ENCODE measurements around the gene GINM1.

The GINM1 gene

GRCh38 chr6:149566410-149567193, 427 bp downstream of the GINM1 start:
- peaks cover 9% of the 10 kb centered on the region for H3K27me3 Mint-ChIP-seq
- peak overlapping the region; percentile 88 for H3K27ac Mint-ChIP-seq
- no peaks in the 10 kb centered on the region for H3K9me3 Mint-ChIP-seq
- intact Hi-C loops (cut with micrococcal nuclease): loop anchor here (1.0 to 5.0 kb wide), 3 partner anchors 20 to 150 kb away; partner anchors contain the start of genes KATNA1 and PPIL4
- H3K4me1 Mint-ChIP-seq (ENCODE audit: low read depth): peaks cover 6% of the 10 kb centered on the region
- H3K36me3 Mint-ChIP-seq (ENCODE audit: low read depth): peaks cover 7% of the 10 kb centered on the region
- peak overlapping the region; percentile 96 for H3K4me3 Mint-ChIP-seq

- Mint-ChIP-seq H3K9me3 (no peaks in the 10 kb centered on the region), H3K27ac (peak overlapping the region; percentile 88), H3K36me3 (ENCODE audit: low read depth) (peaks cover 7% of the 10 kb centered on the region), H3K4me3 (peak overlapping the region; percentile 96), H3K27me3 (peaks cover 8% of the 10 kb centered on the region), H3K4me1 (ENCODE audit: low read depth) (peaks cover 6% of the 10 kb centered on the region)
- intact Hi-C loops (cut with micrococcal nuclease): loop anchor here (2.0 to 5.0 kb wide), 2 partner anchors 80 to 150 kb away; partner anchors contain the start of gene KATNA1
These were observed 1.0 kb downstream of the GINM1 start for GRCh38 chr6:149567194-149567586.

GRCh38 chr6:149567945-149568585, 1.9 kb downstream of the GINM1 start:
- Mint-ChIP-seq H3K4me3 (no peak overlapping the region), H3K36me3 (ENCODE audit: low read depth) (peaks cover 12% of the 10 kb centered on the region), H3K4me1 (ENCODE audit: low read depth) (peaks cover 6% of the 10 kb centered on the region), H3K27me3 (peaks cover 8% of the 10 kb centered on the region), H3K27ac (no peak overlapping the region), H3K9me3 (no peaks in the 10 kb centered on the region)
- intact Hi-C loops (cut with micrococcal nuclease): loop anchor here (2.0 to 5.0 kb wide), 2 partner anchors 79 to 149 kb away; partner anchors contain the start of gene KATNA1

GRCh38 chr6:149580880-149581279, 14.7 kb downstream of the GINM1 start:
- intact Hi-C loops (cut with micrococcal nuclease): no loop called here
- Mint-ChIP-seq H3K36me3 (ENCODE audit: low read depth) (peaks cover 67% of the 10 kb centered on the region), H3K4me1 (ENCODE audit: low read depth) (peaks cover 5% of the 10 kb centered on the region)

GRCh38 chr6:149581349-149581748, 15.2 kb downstream of the GINM1 start:
- Mint-ChIP-seq H3K27ac (no peak overlapping the region), H3K27me3 (no peaks in the 10 kb centered on the region)
- intact Hi-C loops (cut with micrococcal nuclease): no loop called here

More at GRCh38 chr6:149580880-149581279, 14.7 kb downstream of the GINM1 start:
- Mint-ChIP-seq H3K4me3 (no peak overlapping the region), H3K27ac (no peak overlapping the region), H3K9me3 (no peaks in the 10 kb centered on the region), H3K27me3 (no peaks in the 10 kb centered on the region)

GRCh38 chr6:149586149-149586548, 20.0 kb downstream of the GINM1 start:
- Mint-ChIP-seq H3K27me3 (no peaks in the 10 kb centered on the region), H3K4me3 (no peak overlapping the region), H3K36me3 (ENCODE audit: low read depth) (peaks cover 68% of the 10 kb centered on the region), H3K9me3 (no peaks in the 10 kb centered on the region), H3K27ac (no peak overlapping the region), H3K4me1 (ENCODE audit: low read depth) (no peaks in the 10 kb centered on the region)
- intact Hi-C loops (cut with micrococcal nuclease): no loop called here

More at GRCh38 chr6:149581349-149581748, 15.2 kb downstream of the GINM1 start:
- Mint-ChIP-seq H3K4me3 (no peak overlapping the region), H3K36me3 (ENCODE audit: low read depth) (peaks cover 70% of the 10 kb centered on the region), H3K9me3 (no peaks in the 10 kb centered on the region), H3K4me1 (ENCODE audit: low read depth) (peaks cover under 1% of the 10 kb centered on the region)

GRCh38 chr6:149592983-149593382, 26.8 kb downstream of the GINM1 start:
- H3K9me3 Mint-ChIP-seq: no peaks in the 10 kb centered on the region
- intact Hi-C loops (cut with micrococcal nuclease): no loop called here
- H3K36me3 Mint-ChIP-seq (ENCODE audit: low read depth): peaks cover 78% of the 10 kb centered on the region
- no peaks in the 10 kb centered on the region for H3K27me3 Mint-ChIP-seq
- no peak overlapping the region for H3K27ac Mint-ChIP-seq
- no peaks in the 10 kb centered on the region for H3K4me1 Mint-ChIP-seq (ENCODE audit: low read depth)
- H3K4me3 Mint-ChIP-seq: no peak overlapping the region

GRCh38 chr6:149593408-149593807, 27.2 kb downstream of the GINM1 start:
- Mint-ChIP-seq H3K9me3 (no peaks in the 10 kb centered on the region), H3K36me3 (ENCODE audit: low read depth) (peaks cover 81% of the 10 kb centered on the region), H3K27me3 (no peaks in the 10 kb centered on the region), H3K27ac (no peak overlapping the region), H3K4me3 (no peak overlapping the region), H3K4me1 (ENCODE audit: low read depth) (no peaks in the 10 kb centered on the region)
- intact Hi-C loops (cut with micrococcal nuclease): no loop called here

GRCh38 chr6:149600508-149600907, 34.3 kb downstream of the GINM1 start:
- H3K36me3 Mint-ChIP-seq (ENCODE audit: low read depth): peaks cover 87% of the 10 kb centered on the region
- H3K9me3 Mint-ChIP-seq: no peaks in the 10 kb centered on the region
- intact Hi-C loops (cut with micrococcal nuclease): no loop called here
- no peaks in the 10 kb centered on the region for H3K4me1 Mint-ChIP-seq (ENCODE audit: low read depth)
- no peak overlapping the region for H3K4me3 Mint-ChIP-seq
- no peak overlapping the region for H3K27ac Mint-ChIP-seq
- H3K27me3 Mint-ChIP-seq: no peaks in the 10 kb centered on the region

- intact Hi-C loops (cut with micrococcal nuclease): no loop called here
- Mint-ChIP-seq H3K9me3 (peaks cover 6% of the 10 kb centered on the region), H3K36me3 (ENCODE audit: low read depth) (peaks cover 61% of the 10 kb centered on the region), H3K27ac (no peak overlapping the region), H3K27me3 (no peaks in the 10 kb centered on the region), H3K4me3 (no peak overlapping the region), H3K4me1 (ENCODE audit: low read depth) (peaks cover 6% of the 10 kb centered on the region)
These were observed 42.3 kb downstream of the GINM1 start for GRCh38 chr6:149608381-149608982.

- Mint-ChIP-seq H3K9me3 (peaks cover 12% of the 10 kb centered on the region), H3K4me1 (ENCODE audit: low read depth) (no peaks in the 10 kb centered on the region), H3K27me3 (no peaks in the 10 kb centered on the region), H3K4me3 (no peak overlapping the region), H3K27ac (no peak overlapping the region), H3K36me3 (ENCODE audit: low read depth) (peaks cover 69% of the 10 kb centered on the region)
- intact Hi-C loops (cut with micrococcal nuclease): no loop called here
These were observed 48.2 kb downstream of the GINM1 start for GRCh38 chr6:149614337-149614736.

GRCh38 chr6:149615805-149616204, 49.6 kb downstream of the GINM1 start:
- no peaks in the 10 kb centered on the region for H3K27me3 Mint-ChIP-seq
- H3K4me1 Mint-ChIP-seq (ENCODE audit: low read depth): no peaks in the 10 kb centered on the region
- no peak overlapping the region for H3K4me3 Mint-ChIP-seq
- H3K9me3 Mint-ChIP-seq: peaks cover 12% of the 10 kb centered on the region
- no peak overlapping the region for H3K27ac Mint-ChIP-seq
- intact Hi-C loops (cut with micrococcal nuclease): no loop called here
- peaks cover 76% of the 10 kb centered on the region for H3K36me3 Mint-ChIP-seq (ENCODE audit: low read depth)

- H3K9me3 Mint-ChIP-seq: no peaks in the 10 kb centered on the region
- H3K4me3 Mint-ChIP-seq: no peak overlapping the region
- intact Hi-C loops (cut with micrococcal nuclease): no loop called here
These were observed 61.5 kb downstream of the GINM1 start for GRCh38 chr6:149627672-149628071.

More at GRCh38 chr6:149627672-149628071, 61.5 kb downstream of the GINM1 start:
- Mint-ChIP-seq H3K27me3 (no peaks in the 10 kb centered on the region), H3K27ac (peak overlapping the region; percentile 57), H3K4me1 (ENCODE audit: low read depth) (peaks cover 15% of the 10 kb centered on the region), H3K36me3 (ENCODE audit: low read depth) (peaks cover 37% of the 10 kb centered on the region)
